SK-N-SH treated with all-trans-retinoic acid at 6 μM for 48 hours (cell line): ENCODE results near the gene NGFR.
A peak's percentile ranks its signal among the peaks of the same experiment; 100 is the strongest.

Source experiments
- ATAC-seq: fragments of 200-7000 bp; cut with Tn5 transposase; 3 replicates; pipeline ENCODE4 v1.9.1; 2020; ENCODE audit warnings: mild to moderate bottlenecking, moderate library complexity
- ARNTL ChIP-seq: fragments of 450-650 bp; formaldehyde crosslinking; IDR thresholded peaks from 2 replicates; pipeline ENCODE4 v1.5.0; 2020; ENCODE audit warnings: low read depth, mild to moderate bottlenecking, moderate library complexity, borderline replicate concordance
- BACH2 ChIP-seq: fragments of 250-450 bp; sonication (Bioruptor Pico); IDR thresholded peaks from 2 replicates; pipeline ENCODE4 v1.9.0; 2021; ENCODE audit warnings: mild to moderate bottlenecking, borderline replicate concordance
- CSDC2 ChIP-seq: fragments of 250-450 bp; sonication (Bioruptor Pico); IDR thresholded peaks from 2 replicates; pipeline ENCODE4 v1.5.0; 2020; ENCODE audit warnings: mild to moderate bottlenecking, moderate library complexity
- ESRRG ChIP-seq: fragments of 250-450 bp; sonication (Bioruptor Pico); IDR thresholded peaks from 2 replicates; pipeline ENCODE4 v1.6.1; 2021; ENCODE audit warnings: mild to moderate bottlenecking
- GLIS3 ChIP-seq: fragments of 250-450 bp; sonication (Bioruptor Pico); IDR thresholded peaks from 2 replicates; pipeline ENCODE4 v1.5.0; 2020; ENCODE audit warnings: mild to moderate bottlenecking, moderate library complexity
- ISL1 ChIP-seq: fragments of 250-450 bp; sonication (Bioruptor Pico); IDR thresholded peaks from 2 replicates; pipeline ENCODE4 v2.1.2; 2022; ENCODE audit warnings: mild to moderate bottlenecking, moderate library complexity
- PATZ1 ChIP-seq: fragments of 250-450 bp; sonication (Bioruptor Pico); IDR thresholded peaks from 2 replicates; pipeline ENCODE4 v1.8.0; 2020; ENCODE audit warnings: mild to moderate bottlenecking, moderate library complexity, borderline replicate concordance
- POU6F1 ChIP-seq: fragments of 250-450 bp; sonication (Bioruptor Pico); IDR thresholded peaks from 2 replicates; pipeline ENCODE4 v1.8.0; 2021; ENCODE audit warnings: low read depth, mild to moderate bottlenecking, moderate library complexity, borderline replicate concordance
- PPARA ChIP-seq: fragments of 250-450 bp; sonication (Bioruptor Pico); IDR thresholded peaks from 2 replicates; pipeline ENCODE4 v1.5.0; 2020; ENCODE audit warnings: mild to moderate bottlenecking, borderline replicate concordance
- RARB ChIP-seq: fragments of 250-450 bp; sonication (Bioruptor Pico); IDR thresholded peaks from 2 replicates; pipeline ENCODE4 v1.8.0; 2021; ENCODE audit warnings: mild to moderate bottlenecking, moderate library complexity
- SNAI2 ChIP-seq: fragments of 250-450 bp; sonication (Bioruptor Pico); IDR thresholded peaks from 2 replicates; pipeline ENCODE4 v1.5.0; 2020; ENCODE audit warnings: mild to moderate bottlenecking, moderate library complexity
- TCF4 ChIP-seq: fragments of 250-450 bp; sonication (Bioruptor Pico); IDR thresholded peaks from 2 replicates; pipeline ENCODE4 v1.8.0; 2021; ENCODE audit warnings: mild to moderate bottlenecking, moderate library complexity, borderline replicate concordance
- TOX ChIP-seq: fragments of 250-450 bp; sonication (Bioruptor Pico); IDR thresholded peaks from 2 replicates; pipeline ENCODE4 v1.8.0; 2021; ENCODE audit warnings: mild to moderate bottlenecking, moderate library complexity, borderline replicate concordance
- TSHZ2 ChIP-seq: fragments of 250-450 bp; sonication (Bioruptor Pico); IDR thresholded peaks from 2 replicates; pipeline ENCODE4 v1.5.0; 2020; ENCODE audit warnings: mild to moderate bottlenecking, moderate library complexity
- ZC3H10 ChIP-seq: fragments of 250-450 bp; sonication (Bioruptor Pico); IDR thresholded peaks from 2 replicates; pipeline ENCODE4 v1.5.1; 2021; ENCODE audit warnings: mild to moderate bottlenecking, moderate library complexity
- ZFP3 ChIP-seq: fragments of 250-450 bp; sonication (Bioruptor Pico); IDR thresholded peaks from 2 replicates; pipeline ENCODE4 v1.5.0; 2020; ENCODE audit warnings: mild to moderate bottlenecking, moderate library complexity
- TF ChIP-seq, protein P1 (sequence below): fragments of 250-450 bp; sonication (Bioruptor Pico); IDR thresholded peaks from 2 replicates; pipeline ENCODE4 v1.5.1; 2021; ENCODE audit warnings: mild to moderate bottlenecking, moderate library complexity

Gene NGFR

DNA sequence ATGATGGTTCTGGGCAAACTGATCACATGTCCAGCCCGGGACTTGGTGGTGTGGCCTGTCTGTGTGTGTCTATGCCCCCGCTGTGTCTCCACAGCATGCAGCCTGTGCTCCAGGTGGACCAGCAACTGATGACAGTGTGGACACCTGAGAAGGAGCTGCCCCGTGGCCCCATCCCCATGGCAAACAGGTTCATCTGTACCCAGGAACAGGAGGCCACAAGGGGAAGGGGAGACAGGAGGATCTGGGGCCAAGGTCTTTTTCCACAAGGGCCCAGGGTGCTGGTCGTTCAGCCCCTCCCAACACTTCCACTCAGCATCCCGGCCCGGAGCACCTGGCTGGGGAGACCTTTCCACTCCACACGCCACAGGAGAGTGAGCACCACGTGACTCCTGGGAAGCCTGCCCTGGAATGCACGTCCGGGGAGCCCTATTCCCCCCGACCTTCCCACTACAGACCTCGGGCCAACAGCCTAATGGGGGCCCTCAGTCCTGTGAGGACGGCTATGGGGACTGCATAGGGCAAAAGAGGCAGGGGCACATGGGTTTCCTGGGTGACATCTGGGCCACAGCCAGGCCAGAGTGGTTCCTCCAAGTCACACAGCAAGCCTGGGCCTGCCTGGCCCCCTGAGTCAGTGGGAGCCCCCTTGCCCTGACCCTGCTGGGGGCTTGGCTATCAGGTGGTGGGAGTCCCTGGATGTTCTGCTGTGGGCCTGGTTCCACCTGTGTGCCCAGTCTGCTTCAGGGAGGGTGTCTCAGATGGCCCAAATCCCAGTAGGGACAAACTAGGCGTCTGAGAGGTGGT, 59.8 kb downstream of the NGFR start (continued):
- TF ChIP-seq TCF4 (CRISPR knock-in tag) (no peak), GLIS3 (CRISPR knock-in tag) (no peak), CSDC2 (CRISPR knock-in tag) (no peak), ZC3H10 (CRISPR knock-in tag) (no peak), PPARA (no peak), BACH2 (CRISPR knock-in tag) (no peak)

- no peak for TF ChIP-seq ISL1 (CRISPR knock-in tag)
- TF ChIP-seq ZC3H10 (CRISPR knock-in tag): no peak
- no peak for TF ChIP-seq POU6F1 (CRISPR knock-in tag)
- no peak for TF ChIP-seq PPARA
- no peak for TF ChIP-seq ZFP3
- TF ChIP-seq TCF4 (CRISPR knock-in tag): no peak
- TF ChIP-seq PATZ1 (CRISPR knock-in tag): no peak
- TF ChIP-seq RARB (CRISPR knock-in tag): no peak
- no peak for TF ChIP-seq GLIS3 (CRISPR knock-in tag)
- TF ChIP-seq SNAI2 (CRISPR knock-in tag): no peak
- TF ChIP-seq, protein P1, sequence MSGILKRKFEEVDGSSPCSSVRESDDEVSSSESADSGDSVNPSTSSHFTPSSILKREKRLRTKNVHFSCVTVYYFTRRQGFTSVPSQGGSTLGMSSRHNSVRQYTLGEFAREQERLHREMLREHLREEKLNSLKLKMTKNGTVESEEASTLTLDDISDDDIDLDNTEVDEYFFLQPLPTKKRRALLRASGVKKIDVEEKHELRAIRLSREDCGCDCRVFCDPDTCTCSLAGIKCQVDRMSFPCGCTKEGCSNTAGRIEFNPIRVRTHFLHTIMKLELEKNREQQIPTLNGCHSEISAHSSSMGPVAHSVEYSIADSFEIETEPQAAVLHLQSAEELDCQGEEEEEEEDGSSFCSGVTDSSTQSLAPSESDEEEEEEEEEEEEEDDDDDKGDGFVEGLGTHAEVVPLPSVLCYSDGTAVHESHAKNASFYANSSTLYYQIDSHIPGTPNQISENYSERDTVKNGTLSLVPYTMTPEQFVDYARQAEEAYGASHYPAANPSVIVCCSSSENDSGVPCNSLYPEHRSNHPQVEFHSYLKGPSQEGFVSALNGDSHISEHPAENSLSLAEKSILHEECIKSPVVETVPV (CRISPR knock-in tag): no peak
- no peak for TF ChIP-seq TOX
- no peak for TF ChIP-seq TSHZ2
- TF ChIP-seq ESRRG (CRISPR knock-in tag): no peak
These were observed 60.6 kb downstream of the NGFR start for GRCh38 chr17:49555495-49556222.

GRCh38 chr17:49556223-49556943, 61.3 kb downstream of the NGFR start:
- TF ChIP-seq ISL1 (CRISPR knock-in tag) (no peak), ARNTL (no peak), ZFP3 (no peak), POU6F1 (CRISPR knock-in tag) (no peak), PATZ1 (CRISPR knock-in tag) (no peak)
- peak; percentile 97 for ATAC-seq

More at GRCh38 chr17:49555495-49556222, 60.6 kb downstream of the NGFR start:
- no peak for ATAC-seq
